ENCODE measurements around the gene CD80.

GRCh38 chr3:119543147-119543546, 16.3 kb downstream of the CD80 start:
- TF ChIP-seq POLR2AphosphoS5 (IDR thresholded peaks at IDR 0.05; ENCODE audit: low read depth, low read length) (no peak), REST (IDR thresholded peaks at IDR 0.05; ENCODE audit: low read depth) (no peak), ZFX (IDR thresholded peaks at IDR 0.05) (no peak), CTCF (IDR thresholded peaks at IDR 0.05 in 2 of 3, conservative IDR thresholded peaks at IDR 0.05 in 1 of 3; ENCODE audit: borderline replicate concordance in 1 of 3, insufficient read depth in 1 of 3, low read depth in 2 of 3, low read length in 2 of 3) (no peak), EZH2 (IDR thresholded peaks at IDR 0.05) (no peak), SIN3A (IDR thresholded peaks at IDR 0.05; ENCODE audit: low read depth) (no peak), TCF7L2 (IDR thresholded peaks at IDR 0.05; ENCODE audit: borderline replicate concordance, extremely low read depth, insufficient read depth, insufficient read length) (no peak), EZH2phosphoT487 (IDR thresholded peaks at IDR 0.05; ENCODE audit: borderline replicate concordance) (no peak), ATF3 (IDR thresholded peaks at IDR 0.05) (no peak), ZBTB33 (IDR thresholded peaks at IDR 0.05; ENCODE audit: extremely low read depth, insufficient replicate concordance, low read length) (no peak)
